Bone marrow (tissue), 2 donors: ENCODE measurements around the gene NTN1.

Source experiments
- DNase-seq, 2 donors: peaks; one replicate each; lab custom pipeline; 2025; lab: John Stamatoyannopoulos, UW

Gene NTN1

DNA sequence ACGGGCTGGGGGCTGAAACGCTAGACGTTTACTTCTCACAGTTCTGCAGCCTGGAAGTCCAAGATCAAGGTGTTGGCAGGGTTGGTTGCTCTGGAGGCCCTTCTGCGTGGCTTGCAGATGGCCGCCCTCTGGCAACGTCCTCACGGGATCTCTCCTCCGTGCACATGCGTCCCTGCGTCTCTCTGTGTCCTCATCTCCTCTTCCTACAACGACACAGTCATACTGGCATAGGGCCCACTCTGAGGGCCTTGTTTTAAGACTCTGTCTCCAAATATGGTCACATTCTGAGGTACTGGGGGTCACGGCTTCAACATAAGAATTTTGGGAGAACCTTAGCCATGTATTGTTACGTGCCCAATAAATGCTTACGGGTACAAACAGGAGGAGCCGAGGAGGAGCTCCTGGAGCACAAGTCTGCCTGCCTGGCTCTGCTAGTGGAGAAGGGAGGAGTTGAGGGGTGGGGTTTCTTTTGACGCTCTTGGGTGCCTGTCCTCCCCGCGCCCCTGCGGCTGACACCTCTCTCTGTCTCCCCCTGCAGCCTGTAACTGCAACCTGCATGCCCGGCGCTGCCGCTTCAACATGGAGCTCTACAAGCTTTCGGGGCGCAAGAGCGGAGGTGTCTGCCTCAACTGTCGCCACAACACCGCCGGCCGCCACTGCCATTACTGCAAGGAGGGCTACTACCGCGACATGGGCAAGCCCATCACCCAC lies 141.1 kb downstream of the NTN1 start:
- no peak for DNase-seq

- no peak for DNase-seq
These were observed 145.5 kb downstream of the NTN1 start for GRCh38 chr17:9166788-9167187.

- DNase-seq: no peak
These were observed 146.1 kb downstream of the NTN1 start for GRCh38 chr17:9167379-9167778.

DNA sequence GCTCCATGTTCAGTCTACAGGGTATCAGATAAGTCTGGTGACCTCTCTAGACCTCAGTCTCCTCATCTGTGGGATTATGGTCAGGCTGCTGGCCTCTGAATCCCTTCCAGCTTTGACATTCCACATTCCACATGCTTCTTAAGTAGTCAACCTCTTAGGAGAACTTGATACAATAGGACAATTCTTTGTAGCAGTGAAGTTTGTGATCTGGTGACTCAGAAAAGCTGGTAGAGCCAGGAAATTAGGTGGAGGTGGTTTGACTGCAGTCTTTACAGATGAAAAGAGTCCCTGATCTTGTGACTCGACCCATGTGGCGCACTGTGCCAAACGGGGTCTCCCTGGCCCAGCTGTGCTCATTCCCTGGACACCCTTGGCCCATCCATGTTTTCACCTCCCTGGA lies 147.8 kb downstream of the NTN1 start:
- DNase-seq: no peak

- no peak for DNase-seq
These were observed 149.0 kb downstream of the NTN1 start for GRCh38 chr17:9170336-9170735.

- DNase-seq: no peak
These were observed 149.5 kb downstream of the NTN1 start for GRCh38 chr17:9170853-9171252.

- DNase-seq: no peak
These were observed 152.2 kb downstream of the NTN1 start for GRCh38 chr17:9173386-9173983.

GRCh38 chr17:9174312-9174711 lies 153.0 kb downstream of the NTN1 start:
- no peak for DNase-seq

GRCh38 chr17:9174779-9175574 lies 153.7 kb downstream of the NTN1 start:
- DNase-seq: no peak

GRCh38 chr17:9175700-9176467 lies 154.6 kb downstream of the NTN1 start:
- DNase-seq: no peak

DNA sequence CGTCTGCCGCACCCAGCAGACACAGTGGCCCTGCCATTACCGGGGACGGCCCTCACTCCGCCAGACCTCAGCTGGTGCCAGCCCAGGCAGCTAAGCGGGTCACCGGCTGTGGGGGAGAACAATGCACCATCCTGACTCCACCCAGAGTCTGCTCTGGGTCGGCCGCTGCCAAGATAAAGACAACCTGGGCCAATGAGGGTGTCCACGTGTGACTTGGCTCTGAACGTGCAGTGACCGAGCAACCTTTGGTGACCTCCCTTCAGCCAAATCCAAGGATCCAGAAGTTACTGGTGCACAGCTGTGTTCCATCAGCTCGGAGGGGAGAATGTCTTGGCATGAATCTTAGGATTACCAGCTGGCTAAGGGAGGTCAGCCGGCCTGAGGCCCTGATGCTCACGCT lies 155.9 kb downstream of the NTN1 start:
- DNase-seq: no peak

GRCh38 chr17:9178319-9178718 lies 157.0 kb downstream of the NTN1 start:
- DNase-seq: no peak

DNA sequence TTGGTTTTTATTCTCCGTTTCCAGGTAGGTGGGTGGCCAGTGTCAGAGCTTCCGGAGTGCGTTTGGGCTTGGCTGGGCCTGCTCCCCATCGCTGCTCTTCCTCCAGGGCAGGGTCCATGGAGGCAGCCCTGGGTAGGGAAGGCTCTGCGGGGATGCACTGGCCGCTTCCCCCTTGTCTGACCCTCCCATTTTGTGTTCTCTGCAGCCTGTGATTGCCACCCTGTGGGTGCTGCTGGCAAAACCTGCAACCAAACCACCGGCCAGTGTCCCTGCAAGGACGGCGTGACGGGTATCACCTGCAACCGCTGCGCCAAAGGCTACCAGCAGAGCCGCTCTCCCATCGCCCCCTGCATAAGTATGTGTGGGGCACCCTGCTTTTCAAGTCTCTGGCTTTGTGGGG lies 158.3 kb downstream of the NTN1 start:
- DNase-seq: no peak

DNA sequence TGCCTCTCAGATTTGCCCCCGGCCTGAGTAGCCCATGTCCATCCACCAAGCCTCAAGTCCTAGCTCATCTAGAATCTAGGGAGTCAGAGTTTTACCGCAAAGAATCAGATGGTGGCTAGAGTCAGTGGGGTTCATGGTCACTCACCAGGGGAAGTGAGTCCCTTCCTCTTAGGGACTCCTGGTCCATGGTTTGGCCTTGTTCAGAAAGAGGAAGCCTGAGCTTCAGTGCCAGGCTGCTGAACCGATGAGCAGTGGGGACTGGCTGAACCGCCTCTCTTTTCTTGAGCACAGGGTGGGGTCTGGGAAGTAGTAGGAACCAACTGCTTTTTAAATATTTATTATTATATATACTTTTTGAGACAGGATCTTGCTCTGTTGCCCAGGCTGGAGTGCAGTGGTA lies 160.3 kb downstream of the NTN1 start:
- no peak for DNase-seq

DNA sequence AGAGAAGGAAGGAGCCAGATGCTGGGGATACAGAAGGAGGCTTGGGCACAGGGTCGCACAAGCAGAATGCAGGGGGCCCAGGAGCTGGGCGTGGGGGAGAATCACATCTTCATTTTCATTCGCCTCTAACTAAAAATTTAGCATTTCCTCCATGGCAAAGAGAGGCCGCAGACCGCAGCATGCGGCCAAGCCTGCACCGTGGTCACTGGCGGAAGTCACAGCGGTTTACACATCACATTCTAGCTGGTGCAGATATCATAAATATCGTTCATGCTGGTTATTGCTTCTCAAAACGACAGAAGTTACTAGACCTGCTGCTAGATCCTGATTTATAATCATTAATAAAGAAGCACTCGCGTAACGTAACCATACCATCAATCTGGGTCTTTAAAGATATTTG lies 162.0 kb downstream of the NTN1 start:
- DNase-seq: no peak

DNA sequence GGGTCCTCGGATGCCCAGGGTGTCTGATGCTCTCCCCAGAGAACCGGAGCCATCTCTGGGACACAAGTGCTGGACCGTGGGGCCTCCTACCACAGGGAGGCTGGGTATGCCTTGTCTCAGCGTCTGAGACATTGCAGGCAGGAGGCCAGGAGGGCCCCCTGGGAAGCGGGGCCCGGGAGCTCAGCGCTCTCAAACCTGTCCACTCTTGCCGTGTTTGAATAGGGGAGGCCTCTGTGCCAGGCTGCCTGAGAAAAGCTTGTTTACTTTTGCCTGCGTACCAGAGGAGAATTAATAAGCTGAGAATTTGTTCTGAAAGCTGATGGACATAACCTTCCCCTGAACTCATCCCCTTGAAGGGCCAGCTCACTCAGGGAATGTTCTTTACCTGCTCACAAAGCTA lies 163.8 kb downstream of the NTN1 start:
- DNase-seq: no peak

DNA sequence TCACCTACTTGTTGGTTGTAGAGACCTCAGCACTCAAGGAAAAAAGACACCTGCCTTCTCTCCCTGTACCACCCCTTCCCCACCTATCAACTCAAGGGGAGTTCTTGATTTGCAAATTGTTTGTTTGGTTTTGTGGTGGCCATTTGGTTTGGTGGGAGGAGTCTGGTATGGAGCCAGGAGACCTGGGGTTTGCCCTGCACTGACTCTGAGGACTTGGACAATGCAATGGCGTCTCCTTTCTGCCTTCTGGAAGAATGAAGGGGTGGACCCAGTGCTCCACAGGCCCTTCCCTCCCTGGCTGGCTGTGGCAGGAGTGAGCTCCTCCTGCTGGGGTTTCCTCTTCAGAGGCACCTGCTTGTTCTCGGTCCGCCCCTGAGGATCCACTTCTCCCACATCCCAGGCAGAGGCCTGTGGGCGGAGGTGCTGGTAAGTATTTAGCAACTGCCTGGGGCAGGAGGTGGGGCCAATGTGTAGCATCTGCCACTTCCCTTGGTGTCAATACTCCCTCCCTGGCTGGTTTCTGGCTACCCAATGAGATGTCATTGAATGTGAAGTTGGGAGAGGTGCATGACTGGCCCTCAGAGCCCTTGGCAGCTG lies 164.5 kb downstream of the NTN1 start:
- DNase-seq: no peak

DNA sequence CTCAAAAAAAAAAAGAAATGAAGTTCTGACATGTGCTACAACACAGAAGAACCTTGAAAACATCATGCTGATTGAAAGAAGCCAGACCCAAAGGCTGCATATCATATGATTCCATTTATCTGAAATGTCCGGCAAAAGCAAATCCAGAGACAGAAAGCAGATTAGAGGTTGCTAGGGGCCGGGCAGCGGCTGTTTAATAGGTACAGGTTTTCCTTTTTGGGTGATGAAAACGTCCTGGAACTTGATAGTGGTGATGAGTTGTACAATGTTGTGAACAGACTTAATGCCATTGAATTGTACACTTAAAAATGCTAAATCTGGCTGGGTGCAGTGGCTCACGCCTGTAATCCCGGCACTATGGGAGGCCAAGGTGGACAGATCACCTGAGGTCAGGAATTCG lies 166.5 kb downstream of the NTN1 start:
- no peak for DNase-seq

- DNase-seq: no peak
These were observed 167.1 kb downstream of the NTN1 start for GRCh38 chr17:9188367-9188766.

DNA sequence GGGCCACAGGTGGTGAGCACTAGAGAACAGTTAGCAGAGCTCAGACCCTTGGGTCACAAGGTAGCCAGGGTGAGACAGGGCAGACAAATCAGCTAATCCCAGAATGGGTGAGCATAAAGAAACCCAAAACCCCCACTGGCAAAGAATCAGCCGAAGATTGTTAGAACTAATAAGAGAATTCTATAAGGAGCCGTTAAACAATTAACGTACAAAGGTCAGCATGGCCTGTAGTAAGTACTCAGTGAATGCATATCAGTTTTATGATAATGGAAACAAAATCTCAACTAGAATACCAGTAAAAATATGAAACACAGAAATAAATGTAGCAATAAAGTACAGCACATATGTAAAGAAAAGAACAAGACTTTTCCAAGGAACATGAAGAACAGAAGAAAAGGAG lies 168.6 kb downstream of the NTN1 start:
- DNase-seq: no peak

GRCh38 chr17:9192010-9192409 lies 170.7 kb downstream of the NTN1 start:
- no peak for DNase-seq

DNA sequence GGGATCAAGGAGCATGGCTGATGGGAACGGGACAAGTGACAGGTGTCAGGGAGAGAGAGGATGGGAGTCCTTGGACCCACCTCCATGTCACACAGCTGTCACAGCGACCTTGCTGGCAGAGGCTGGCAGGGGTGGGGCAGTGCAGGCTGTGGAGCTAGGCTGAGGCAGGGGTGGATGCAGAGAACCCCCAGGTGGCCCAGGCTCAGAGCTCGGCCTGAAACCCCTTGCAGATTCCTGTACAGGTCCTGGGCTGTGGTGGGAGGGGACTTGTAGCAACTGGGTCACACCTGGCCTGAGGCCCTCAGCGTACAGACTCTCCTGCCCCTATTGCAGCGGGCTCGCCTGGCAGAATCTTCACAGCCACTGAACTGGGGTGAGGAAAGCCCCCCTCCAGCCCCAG lies 174.1 kb downstream of the NTN1 start:
- no peak for DNase-seq
